ENCODE measurements around the gene ESD. TPM values are rescaled to one million over a fixed set of nuclear protein-coding genes. Genes with fewer than 3 reads are reported as not detected.

Gene ESD
- total and polyA plus RNA-seq, 12 donors = 44.5 to 266 (median 93.9) TPM

DNA sequence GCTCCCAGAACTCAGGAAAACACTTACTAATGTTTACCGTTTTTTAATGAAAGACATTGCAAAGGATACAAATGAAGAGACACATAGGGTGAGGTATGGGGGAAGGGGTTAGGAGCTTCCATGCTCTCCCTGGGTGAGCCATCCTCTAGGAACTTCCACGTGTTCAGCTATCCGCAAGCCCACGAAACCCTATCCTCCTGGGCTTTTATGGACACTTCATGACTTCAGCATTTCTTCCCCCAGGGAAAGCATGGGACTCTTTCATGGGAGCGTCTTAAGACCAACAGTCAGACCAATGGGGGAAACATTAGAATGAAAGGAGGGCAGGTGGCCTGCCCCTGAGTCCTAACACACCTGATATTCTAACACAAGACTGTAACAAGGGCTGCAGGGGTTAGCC is 6.6 kb upstream of the ESD start:
- Histone ChIP-seq H3K27me3 (no peaks in the 10 kb centered on the region), H3K4me3 (no peak overlapping the region), H3K4me1 (replicated peaks in 1 of 2) (no peaks in the 10 kb centered on the region), H3K9me3 (replicated peaks in 1 of 3) (no peaks in the 10 kb centered on the region), H3K27ac (no peak overlapping the region), H3K36me3 (replicated peaks in 1 of 2) (no peaks in the 10 kb centered on the region)
- no peak for TF ChIP-seq POLR2A (IDR thresholded peaks at IDR 0.05)
- TF ChIP-seq, protein P1, sequence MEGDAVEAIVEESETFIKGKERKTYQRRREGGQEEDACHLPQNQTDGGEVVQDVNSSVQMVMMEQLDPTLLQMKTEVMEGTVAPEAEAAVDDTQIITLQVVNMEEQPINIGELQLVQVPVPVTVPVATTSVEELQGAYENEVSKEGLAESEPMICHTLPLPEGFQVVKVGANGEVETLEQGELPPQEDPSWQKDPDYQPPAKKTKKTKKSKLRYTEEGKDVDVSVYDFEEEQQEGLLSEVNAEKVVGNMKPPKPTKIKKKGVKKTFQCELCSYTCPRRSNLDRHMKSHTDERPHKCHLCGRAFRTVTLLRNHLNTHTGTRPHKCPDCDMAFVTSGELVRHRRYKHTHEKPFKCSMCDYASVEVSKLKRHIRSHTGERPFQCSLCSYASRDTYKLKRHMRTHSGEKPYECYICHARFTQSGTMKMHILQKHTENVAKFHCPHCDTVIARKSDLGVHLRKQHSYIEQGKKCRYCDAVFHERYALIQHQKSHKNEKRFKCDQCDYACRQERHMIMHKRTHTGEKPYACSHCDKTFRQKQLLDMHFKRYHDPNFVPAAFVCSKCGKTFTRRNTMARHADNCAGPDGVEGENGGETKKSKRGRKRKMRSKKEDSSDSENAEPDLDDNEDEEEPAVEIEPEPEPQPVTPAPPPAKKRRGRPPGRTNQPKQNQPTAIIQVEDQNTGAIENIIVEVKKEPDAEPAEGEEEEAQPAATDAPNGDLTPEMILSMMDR (IDR thresholded peaks at IDR 0.05) = no peak
- 85 to 95% (median 89%) methylated on average over 5 of the region's 5 CpGs for WGBS, 4 donors
- intact Hi-C loops (cut with DNase I) = no loop called here
- DNase-seq = no peak

DNA sequence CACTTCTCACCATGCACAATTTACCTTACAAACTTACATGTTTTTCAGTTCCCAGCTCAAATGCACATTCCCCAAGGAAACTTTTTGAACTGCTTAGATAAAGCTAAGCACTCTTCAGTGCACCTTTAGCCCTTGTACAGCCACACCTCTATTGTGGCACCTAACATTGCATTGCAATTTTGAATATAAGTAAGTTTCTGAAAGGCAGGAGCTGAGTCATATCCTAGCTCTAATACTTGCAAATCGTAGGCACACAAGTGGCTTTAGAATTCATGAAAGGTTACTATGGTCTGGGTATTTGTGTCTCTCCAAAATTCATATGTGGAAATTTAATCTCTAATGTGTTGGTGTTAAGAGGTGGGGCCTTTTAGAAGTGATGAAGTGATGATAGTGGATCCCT is 4.9 kb upstream of the ESD start:
- no peaks in the 10 kb centered on the region for H3K27me3 ChIP-seq
- TF ChIP-seq, protein P1 (IDR thresholded peaks at IDR 0.05) = no peak
- TF ChIP-seq POLR2A (IDR thresholded peaks at IDR 0.05) = no peak
- 53 to 73% (median 62%) methylated on average over 1 of the region's 1 CpG for WGBS, 4 donors
- no peak for DNase-seq
- intact Hi-C loops (cut with DNase I) = no loop called here
- H3K4me3 ChIP-seq = no peak overlapping the region
- H3K27ac ChIP-seq = no peak overlapping the region
- no peaks in the 10 kb centered on the region for H3K9me3 ChIP-seq (replicated peaks in 1 of 3)
- H3K4me1 ChIP-seq (replicated peaks in 1 of 2) = no peaks in the 10 kb centered on the region
- no peaks in the 10 kb centered on the region for H3K36me3 ChIP-seq (replicated peaks in 1 of 2)

DNA sequence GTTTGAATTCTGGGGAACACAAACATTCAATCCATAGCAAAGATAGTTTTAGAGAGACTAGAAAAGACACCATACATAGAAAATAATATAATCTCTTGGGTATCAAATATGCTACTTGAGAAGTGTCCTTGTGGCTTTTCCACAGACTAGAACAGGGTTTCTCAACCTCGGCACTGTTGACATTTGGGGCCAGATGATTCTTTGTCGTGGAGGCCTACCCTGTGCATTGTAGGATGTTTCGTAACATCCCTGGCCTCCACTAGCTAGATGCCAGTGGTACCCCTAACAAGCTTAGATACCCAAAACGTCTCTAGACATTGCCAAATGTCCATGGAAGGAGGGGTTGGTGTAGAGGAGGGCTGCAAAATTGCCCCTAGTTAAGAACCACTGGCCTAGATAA is 2.2 kb upstream of the ESD start:
- Histone ChIP-seq H3K9me3 (replicated peaks in 1 of 3) (no peaks in the 10 kb centered on the region), H3K4me3 (no peak overlapping the region), H3K27me3 (no peaks in the 10 kb centered on the region), H3K36me3 (replicated peaks in 1 of 2) (no peaks in the 10 kb centered on the region), H3K4me1 (replicated peaks in 1 of 2) (peaks cover 4 to 22% of the 10 kb centered on the region in 2 donors), H3K27ac (no peak overlapping the region)
- 76 to 84% (median 81%) methylated on average over 4 of the region's 4 CpGs for WGBS, 4 donors
- DNase-seq = no peak
- TF ChIP-seq, protein P1 (IDR thresholded peaks at IDR 0.05) = no peak
- no peak for TF ChIP-seq POLR2A (IDR thresholded peaks at IDR 0.05)
- intact Hi-C loops (cut with DNase I) = no loop called here

DNA sequence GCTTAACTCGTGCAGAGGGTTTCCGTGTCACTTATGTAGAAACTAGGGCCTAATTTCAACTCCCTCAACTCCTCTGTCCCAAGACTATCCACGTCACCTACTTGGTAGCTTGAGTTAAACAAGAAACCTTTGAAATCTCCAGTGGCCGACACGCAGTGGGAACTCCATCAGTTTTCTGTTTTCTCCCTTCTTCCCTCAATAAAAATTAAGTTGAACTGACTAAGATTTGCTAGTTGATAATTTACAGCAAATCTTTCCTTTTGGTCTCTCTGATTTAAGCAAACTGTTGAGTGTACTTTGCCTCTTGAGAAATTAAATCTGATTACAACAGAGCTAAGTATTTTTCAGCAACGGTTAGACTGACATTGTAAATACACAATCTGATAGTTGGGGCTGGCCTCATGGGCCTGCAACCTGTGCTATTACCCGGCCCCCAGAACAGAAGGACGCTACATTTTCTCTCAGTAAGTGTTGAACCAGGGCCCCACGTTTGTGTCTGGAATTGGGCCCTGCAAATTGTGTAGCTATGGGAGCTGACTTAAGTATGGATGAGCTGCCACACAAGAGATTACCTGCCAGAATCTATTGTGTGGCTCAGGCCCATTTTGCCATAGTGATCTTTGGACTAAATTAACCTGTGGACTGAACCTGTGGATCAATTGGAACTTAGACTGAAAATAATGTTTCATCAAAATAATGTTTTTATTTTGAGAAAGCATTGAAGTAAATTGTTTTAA is 708 bp upstream of the ESD start:
- H3K4me1 ChIP-seq (replicated peaks in 1 of 2) = peaks cover 4 to 33% of the 10 kb centered on the region in 2 donors
- intact Hi-C loops (cut with DNase I) = no loop called here
- DNase-seq = no peak
- TF ChIP-seq, protein P1 (IDR thresholded peaks at IDR 0.05) = peak in 1 of 6 experiments; percentile 5
- TF ChIP-seq POLR2A (IDR thresholded peaks at IDR 0.05) = no peak
- WGBS, 4 donors = 52 to 66% (median 57%) methylated on average over 9 of the region's 9 CpGs
- no peaks in the 10 kb centered on the region for H3K27me3 ChIP-seq
- H3K36me3 ChIP-seq (replicated peaks in 1 of 2) = no peaks in the 10 kb centered on the region
- peak overlapping the region in 4 of 5 donors; percentile 85 to 93 (median 90) for H3K27ac ChIP-seq
- no peaks in the 10 kb centered on the region for H3K9me3 ChIP-seq (replicated peaks in 1 of 3)
- peak overlapping the region in 1 of 4 donors; percentile 65 for H3K4me3 ChIP-seq

All from adrenal gland (tissue), 12 donors.